CD4-positive, alpha-beta T cell treated with Interleukin-10 for 1 hour (primary cell): ENCODE measurements around the gene SLC38A10.

Experiments used
- DNase-seq: peaks from one replicate; pipeline ENCODE4 v3.0.0-alpha.2; 2020

Gene SLC38A10

DNA sequence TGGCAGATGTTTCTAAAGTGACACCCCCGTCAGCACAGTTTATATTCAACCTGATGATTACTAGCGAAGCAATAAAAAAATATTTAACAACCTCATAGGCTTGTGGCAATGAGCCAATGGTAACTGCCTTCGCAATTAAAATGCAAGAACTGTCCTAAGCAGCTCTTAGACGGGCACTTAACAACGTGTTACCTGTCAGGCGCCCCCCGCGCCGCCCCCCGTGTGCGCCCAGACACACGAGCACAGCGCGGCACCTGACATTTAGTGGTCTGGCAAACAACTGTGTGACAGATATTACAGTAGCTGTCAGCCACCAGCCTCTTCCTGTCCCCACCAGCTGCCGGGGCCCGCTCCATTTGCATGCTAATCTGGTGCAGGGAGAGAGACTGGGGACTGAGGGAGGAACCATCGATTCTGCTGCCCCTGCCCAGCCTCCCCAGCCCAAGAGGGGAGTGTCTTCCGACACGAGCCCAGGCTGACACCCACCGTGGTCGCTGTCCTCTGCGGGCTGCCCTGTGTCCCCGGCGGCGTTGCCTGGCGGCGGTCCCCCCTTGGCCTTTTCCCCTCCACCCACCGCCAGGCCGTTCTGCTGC, 43.3 kb downstream of the SLC38A10 start:
- no peak for DNase-seq

DNA sequence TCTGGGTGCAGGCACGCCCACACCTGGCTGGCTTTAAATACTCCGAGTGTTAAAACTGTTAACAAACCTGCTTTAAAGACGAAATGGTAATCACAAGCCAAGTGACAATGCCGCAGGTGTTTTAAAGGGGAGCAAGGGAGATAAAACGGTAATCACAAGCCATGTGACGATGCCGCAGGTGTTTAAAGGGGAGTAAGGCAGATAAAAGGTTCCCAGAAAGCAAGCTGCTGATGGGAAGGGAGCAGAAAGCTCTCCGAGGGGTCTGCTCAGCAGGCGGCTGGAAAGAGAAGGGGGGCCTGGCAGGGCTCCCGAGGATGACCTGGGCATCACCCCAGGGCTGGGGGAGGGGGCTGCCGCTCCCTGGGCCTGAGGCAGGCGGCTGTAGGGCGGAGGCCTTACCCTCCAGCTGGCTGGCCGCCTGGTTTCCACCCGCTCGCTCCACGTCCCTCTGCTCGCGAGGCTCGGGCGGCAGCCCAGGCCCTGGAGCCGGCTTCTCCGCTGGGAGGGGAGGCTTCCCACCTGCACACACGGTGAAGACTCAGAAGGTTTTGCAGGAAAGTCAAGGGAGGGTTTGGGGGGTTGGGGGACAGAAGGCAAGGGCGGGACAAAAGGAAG, 43.9 kb downstream of the SLC38A10 start:
- no peak for DNase-seq

DNA sequence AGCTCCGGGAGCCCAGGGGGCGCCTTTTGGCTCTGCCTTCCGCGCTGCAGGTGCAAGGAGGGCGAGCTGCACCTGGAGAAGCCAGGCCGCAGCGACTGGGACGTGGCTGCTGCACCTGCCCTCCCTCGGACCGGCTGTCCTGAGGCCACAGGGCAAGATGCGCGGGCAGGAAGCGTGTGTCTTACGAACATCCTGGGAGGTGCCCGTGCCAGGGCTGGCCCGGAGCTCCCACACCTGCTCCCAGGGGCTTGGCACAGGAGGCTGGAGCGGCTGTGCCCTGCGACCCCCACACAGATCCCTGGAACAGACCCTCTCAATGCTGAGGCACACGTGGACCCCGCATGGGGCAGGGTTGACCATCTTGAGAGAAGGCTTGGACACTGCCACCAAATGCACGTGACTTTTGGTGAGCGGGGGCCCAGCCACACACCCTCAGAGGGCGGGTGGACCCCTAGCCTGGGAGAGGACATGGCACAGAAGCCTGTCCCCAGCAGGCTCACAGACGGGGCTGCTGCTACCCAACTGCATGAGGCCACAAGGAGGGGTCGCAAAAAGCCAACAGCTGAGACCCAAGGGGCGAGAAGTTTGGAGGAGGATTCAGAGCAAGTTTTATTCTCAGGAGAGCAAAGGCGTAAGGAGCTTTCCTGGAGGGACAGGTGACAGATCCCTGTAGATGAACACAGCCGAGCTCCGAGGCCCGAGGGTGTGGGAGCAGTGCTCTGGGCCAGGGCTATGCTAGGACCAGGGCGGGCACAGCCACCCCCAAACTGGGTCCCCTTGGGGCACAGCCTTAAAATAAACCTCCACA, 44.6 kb downstream of the SLC38A10 start:
- no peak for DNase-seq

DNA sequence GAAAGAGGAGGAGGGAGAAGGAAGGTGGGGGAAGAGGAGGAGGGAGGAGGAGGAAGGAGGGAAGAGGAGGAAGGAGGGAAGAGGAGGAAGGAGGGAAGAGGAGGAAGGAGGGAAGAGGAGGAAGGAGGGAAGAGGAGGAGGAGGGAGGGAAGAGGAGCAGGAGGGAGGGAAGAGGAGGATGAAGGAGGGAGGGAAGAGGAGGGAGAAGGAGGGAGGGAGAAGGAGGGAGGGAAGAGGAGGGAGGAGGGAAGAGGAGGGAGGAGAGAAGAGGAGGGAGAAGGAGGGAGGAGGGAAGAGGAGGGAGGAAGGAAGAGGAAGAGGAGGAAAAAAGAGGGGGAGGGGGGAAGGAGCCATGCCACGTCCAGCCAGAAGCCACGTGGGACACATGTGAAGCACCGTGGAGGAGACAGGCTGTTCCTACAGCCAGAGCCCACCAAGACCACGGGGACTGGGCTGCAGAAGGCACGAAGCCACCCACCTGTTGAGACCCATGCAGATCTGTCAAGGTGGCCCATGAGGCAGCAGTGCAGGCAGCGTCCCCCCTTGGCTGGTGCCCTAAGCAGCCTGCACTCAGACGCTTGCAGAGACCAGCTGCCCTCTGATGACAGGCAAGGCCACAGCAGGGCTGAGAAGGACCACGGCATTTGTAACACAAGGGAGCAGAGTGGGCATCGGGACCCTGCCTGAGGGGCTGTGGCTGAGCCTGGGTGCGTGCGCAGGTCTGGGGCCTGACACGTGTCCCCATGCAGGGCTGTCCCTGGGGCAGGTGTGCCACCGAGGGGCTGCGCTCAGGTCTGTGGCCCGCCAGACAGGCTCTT, 45.7 kb downstream of the SLC38A10 start:
- no peak for DNase-seq

DNA sequence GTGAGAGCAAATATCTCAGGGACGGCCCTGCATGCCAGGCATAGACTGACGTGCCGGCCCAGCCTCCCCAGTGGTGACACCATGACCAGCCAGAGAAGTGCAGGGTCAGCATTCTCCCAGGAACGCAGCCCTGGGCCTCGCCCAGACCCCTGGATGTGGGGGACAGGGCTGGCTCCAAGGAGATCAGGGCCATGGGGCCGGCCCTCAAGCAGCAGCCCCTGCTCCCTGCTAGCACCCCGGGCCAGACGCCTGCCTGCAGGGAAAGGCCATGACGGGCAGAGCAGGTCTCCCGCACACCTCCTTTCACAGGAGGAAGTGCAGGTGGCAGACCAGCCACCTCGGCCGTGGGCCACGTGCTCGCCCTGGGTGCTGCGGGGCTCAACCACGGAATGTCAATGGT, 46.5 kb downstream of the SLC38A10 start:
- DNase-seq = no peak

DNA sequence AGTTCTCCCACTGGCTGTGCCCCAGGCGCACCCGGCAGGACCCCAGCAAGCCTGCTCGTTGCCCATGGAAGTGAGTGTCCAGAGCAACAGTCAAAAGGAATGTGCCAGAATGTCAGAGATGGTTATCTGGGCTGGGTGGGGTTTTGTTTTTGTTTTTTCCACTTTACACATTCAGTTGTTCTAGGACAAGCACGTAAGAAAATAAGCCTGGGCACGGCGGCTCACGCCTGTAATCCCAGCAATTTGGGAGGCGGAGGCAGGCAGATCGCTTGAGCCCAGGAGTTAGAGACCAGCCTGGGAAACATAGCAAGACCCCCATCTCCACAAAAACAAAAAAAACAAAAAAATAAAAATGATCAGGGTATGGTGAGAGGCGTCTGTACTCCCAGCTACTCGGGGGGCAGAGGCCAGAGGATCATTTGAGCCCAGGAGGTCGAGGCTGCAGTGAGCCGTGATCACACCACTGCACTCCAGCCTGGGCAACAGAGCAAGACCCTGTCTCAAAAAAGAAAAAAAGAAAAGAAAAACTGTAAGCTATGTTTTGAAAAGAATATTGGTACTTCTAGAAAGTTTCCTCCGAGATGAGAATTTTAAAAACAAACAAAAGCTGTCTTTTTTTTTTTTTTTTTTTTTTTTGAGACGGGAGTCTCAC, 47.6 kb downstream of the SLC38A10 start:
- no peak for DNase-seq

DNA sequence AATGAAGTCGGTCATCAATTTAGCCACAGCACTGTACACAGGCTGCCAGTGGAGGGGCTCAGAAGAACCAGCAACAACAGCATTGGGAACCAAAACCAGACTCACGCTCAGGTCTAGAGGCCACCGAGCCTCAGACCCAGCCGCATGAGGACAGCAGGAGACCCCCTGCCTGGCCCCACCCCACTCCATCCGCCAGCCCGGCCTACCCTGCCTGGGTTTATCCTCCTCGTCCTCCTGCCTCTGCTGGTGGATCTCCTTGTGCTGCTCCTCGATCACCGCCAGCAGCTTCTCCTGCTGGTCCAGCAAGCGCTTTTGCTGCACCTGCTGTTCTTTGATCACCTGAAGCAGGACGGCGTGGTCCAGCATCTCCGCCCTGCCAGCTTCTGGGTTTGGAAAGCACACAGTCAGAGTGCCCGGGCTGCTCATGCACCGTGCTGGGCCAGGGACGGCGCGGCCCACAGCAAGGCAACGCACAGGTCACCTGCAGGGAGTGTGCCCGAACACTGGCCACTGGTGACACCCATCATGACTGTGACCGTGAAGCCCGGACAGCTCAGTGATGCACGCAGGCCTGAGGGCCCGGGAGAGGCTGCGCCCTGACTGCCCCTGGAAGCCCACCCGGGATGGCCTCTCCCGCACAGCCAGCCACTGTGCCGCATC, 48.3 kb downstream of the SLC38A10 start:
- DNase-seq = no peak

DNA sequence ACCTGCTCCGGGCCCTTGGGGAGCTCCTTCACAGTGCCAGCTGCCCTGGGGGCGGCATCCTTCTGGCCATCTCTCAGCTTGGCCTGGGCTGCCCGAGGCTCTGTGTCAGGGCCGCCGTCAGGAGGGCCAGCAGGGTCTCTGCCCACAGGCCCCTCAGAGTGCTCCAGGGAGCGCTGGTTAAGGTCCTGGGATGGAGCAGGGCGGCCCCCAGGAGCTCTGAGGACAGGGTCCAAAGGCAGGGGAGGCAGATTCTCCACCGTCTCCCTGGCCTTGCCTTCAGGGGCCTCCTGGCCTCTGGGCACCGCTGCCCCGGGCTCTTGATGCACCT, 48.8 kb downstream of the SLC38A10 start:
- DNase-seq = no peak

DNA sequence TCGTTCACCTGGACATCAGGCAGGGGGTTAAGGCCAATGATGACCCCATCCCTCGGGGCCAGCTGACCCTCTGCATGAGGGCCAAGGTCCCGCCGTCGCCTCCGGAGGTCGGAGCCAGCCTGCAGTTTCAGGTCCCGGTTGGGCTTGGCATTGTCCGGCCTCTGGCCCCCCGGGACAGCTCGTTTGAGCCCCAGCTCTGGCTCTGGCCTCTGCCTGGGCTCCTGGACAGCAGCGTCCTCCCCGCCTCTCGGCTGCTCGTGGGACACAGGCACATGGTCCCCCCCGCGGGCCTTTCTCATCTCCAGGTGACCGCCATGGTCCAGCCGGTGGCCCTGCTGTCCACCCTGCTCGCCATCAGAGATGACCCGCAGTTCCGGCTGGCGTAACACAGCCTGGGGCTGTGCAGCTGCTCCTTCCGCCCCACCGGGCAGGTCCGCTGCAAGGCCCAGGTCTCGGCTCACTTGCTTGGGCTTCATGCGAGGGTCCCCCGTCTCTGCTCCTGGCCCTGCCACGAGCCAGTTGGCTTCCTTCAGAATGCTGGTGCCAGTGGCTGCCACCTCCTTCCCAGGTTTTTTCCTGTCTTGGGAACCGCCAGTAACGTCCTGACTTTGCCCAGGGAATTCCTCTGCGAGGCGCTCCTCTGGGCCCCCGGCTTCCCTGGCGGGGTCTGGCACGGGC, 49.3 kb downstream of the SLC38A10 start:
- no peak for DNase-seq

DNA sequence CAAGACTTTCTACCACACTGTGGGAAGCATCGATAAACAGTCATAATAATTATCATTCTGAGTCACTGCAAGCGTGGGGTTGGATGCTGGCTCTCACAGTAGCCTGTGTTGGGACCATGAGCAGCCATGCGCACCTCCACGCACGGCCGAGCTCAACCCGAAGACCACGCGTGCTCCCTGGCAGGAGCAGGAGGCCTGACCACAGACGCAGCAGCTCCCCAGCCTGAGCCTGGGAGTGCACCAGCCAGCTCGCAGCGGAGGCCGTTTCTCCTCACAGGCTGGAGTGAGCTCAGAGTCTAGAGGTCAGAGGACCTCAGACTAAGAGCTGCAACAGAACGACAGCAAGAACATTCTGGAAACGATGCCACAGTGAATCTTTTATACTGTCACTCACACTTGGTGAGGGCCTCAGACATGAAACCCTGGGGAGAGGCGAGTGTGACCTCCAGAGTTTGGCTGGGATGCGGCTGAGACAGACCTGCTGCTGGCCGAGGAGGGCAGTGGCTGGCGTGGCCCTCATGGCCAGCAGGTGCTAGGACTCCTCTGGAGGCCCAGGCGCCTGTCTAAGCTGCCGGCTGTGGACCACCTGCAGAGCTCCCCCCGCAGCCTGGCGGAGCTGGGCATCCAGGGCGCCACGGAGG, 50.0 kb downstream of the SLC38A10 start:
- no peak for DNase-seq

DNA sequence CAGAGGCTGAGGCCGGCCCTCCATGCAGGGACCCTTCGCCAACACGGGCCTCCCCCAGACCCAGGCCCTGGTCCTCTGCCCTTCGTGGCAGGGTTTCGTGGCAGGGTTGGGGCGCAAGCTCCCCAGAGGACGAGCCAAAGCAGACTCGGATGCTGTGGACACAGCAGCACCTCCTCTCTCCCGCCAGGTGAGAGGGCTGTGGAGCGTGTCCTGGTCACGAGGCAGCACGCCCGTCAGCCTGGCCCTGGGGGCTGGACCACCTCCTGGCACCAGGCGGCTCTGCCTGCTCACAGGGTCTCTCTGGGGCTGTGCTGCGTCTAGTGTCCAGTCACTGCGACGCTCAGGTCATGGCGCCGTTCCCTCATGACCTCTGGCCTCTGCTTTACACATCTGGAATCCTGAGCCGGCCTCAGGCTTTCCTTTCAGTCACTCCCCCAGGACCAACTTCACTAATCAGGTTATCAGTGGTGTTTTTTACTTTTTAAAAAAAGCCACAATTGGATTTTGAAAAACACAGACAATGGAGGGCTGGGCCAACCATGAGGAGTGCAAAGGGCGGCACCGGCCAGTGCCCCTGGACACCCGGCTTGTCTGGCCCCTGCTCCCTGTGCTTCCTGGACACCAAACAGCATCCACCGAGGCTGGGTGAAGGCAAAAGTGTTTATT, 50.6 kb downstream of the SLC38A10 start:
- DNase-seq = no peak

DNA sequence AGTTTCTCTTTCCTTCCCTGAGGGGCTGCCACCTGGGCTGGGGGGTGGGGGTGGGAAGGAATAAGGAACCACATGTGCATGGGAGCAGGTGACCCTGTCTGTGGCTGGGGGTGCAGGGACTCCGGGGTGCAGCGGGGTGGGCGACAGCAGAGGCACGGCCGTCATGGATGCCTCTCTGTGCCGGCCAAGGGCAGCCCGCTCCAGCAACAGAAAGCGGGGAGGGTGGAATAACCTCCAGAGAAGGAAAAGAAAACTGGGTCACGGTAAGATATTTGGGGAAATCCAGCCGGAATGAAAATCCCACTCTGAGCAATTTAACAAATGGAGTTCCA, 51.8 kb downstream of the SLC38A10 start:
- no peak for DNase-seq

DNA sequence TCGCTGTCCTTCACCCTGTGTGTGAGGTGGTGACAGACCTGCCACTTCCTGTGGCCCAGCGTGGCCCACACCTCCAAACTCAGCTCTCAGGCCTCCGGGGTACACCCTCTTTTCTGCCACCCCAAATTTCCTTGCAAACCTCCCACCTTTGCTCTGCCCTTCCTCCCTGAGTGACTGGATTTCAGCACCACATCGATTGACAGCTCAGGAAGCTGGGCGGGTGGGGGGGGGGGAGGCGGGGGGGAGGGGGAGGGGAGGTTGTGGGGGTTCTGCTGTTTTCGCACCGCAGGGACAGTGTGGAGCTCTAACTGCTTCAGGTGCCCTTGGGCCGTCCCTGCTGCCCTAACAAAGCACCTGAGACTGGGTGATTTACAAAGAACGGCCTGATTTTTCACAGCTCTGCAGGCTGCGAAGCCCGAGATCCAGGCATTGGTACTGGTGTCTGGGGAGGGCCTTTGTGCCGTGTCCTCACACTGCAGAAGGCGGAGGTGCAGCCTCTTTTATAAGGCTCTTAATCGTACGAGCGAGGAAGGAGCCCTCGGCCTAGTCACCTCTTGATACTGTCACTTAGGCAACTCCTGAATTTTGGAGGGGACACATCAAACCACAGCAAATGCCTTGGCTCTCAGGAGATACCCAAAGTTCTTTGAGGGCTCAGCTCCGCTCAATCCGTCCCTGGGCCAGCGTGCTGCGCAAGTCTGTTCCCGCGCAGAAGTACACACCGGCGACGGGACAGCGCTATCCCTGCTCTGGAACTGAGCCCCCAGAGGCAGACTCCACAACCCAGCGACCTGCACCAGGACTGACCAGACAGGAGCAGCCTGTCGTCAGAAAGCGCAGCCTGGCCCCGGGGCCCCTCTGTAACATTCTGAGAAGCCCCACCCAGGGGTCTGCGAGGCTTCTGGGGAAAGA, 52.4 kb downstream of the SLC38A10 start:
- DNase-seq = no peak

DNA sequence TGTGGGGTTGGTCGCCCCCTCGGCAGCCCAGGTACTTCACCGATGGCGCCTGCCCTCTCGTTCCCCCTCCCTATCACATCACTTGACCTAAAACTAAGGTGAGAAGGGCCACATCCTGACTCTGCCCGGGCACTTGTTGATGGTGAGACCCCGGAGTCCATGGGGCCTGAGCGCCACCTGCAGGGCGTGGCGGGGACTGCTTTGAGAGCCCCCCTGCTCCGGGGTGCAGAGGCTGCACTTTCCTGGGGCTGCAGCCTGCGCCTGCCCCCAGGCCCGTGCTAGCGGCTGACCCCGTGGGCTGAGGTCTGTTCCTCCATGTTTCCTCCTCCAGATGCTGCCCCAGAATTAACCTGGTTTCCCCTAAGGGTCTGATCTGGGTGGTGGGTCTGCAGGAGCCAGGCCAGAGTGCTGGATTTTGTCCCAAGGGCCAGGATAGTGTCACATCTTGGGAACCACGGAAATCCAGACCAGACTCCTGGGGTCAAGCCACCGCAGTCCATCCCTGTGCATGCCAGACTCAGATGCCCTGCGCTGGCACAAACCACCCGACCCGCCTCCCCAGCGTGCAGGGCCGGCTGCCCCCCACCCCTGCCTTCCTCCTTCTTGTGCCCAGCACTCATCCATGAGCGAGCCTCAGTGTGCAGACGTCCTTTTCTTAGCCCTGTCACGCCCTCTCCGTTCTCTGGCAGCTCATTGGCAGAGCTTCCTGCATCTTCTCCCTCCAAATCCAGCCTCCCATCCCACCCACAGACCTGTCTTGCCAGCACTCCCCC, 53.3 kb downstream of the SLC38A10 start:
- peak; percentile 66 for DNase-seq

DNA sequence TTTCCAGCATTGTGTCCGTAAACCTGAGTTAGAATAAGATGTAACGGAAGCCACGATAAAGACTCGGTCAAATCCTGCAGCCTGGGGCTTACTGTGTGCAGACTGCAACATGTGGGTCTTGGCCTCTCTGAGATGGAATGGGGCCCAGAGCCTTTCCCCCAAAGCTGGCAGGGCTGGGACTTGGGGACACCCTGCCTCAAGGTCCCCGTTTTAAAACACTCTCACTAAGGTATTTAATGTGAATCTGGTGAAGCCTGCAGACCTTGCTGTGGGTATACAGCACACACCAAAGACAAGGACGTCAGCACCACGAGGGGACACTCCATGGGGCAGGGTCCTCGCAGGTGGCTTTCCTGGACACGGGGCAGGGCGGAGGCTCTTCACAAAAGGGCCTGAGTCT, 53.9 kb downstream of the SLC38A10 start:
- no peak for DNase-seq

DNA sequence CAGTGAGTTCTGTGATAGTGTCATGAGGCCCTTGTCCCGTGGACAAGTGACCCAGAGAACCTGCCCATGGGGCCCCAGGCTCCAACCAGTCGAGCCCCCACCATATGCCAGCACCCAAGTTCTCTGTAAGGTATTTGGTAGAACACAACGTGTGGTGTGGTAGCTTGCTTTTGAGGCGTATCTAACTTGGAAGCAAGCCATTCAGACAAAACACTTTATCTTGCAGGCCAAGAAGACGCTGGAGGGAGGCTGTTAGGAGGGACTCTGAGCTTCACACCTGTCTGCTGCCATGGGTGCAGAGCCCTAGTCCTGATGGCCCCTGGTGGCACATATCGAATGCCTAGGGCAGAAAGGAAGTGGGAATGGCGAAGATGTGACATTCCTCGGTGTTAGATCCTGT, 54.3 kb downstream of the SLC38A10 start:
- DNase-seq = no peak

DNA sequence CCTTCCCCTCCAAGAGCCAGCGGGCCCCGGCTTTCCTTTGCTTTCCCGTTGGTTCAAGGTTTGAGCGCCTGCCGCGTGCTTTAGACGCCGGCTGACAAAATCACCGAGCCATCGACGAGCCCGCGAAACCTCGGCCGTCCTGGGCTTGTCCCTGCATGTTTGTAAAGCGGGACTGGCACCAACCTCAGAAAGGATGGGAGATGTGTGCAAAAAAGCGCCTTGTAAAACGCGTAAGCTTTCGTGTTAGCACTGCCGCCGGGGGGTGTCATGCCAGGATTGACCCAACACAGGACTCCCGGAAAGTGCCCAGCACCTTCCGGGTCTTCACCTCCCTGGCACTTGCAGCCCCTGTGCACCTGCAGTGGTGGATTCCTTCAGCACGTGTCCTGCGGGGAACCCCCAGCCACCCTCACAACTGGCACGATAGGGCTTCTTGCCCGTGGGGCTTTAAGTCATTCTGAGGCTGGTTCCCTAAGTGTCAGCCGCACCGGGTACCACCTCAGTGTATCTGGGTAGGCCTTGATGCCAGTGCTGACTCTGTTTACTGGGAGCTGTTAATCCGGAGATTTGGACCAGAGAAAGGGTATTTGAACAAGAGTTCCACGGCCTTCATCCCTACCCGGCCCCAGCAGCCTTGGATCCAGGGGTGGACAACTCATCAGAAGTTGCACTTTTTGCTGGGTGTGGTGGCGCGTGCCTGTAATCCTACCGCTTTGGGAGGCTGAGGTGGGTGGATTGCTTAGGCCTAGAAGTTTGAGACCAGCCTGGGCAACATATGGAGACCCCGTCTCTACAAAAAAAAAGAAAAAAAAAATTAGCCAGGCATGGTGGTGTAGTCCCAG, 55.2 kb downstream of the SLC38A10 start:
- DNase-seq = peak; percentile 37
